SW 1271 (cell line): ENCODE measurements around the gene GRIP2.

Source experiments
- DNase-seq, 2 experiments: peaks; one replicate each; lab custom pipeline; 2025; lab: John Stamatoyannopoulos, UW

The GRIP2 gene

GRCh38 chr3:14484741-14485140 is 55.4 kb downstream of the GRIP2 start:
- no peak for DNase-seq

- DNase-seq: no peak
These were observed 56.9 kb downstream of the GRIP2 start for GRCh38 chr3:14483286-14483685.

- no peak for DNase-seq
These were observed 57.8 kb downstream of the GRIP2 start for GRCh38 chr3:14482271-14482721.

- no peak for DNase-seq
These were observed 58.5 kb downstream of the GRIP2 start for GRCh38 chr3:14481646-14482036.

GRCh38 chr3:14481018-14481645 is 59.0 kb downstream of the GRIP2 start:
- peak in 1 of 2 experiments; percentile 13 for DNase-seq

GRCh38 chr3:14480207-14481017 is 59.7 kb downstream of the GRIP2 start:
- no peak for DNase-seq

GRCh38 chr3:14479591-14479990 is 60.6 kb downstream of the GRIP2 start:
- DNase-seq: no peak

- DNase-seq: no peak
These were observed 61.1 kb downstream of the GRIP2 start for GRCh38 chr3:14478956-14479550.

GRCh38 chr3:14477311-14477935 is 62.7 kb downstream of the GRIP2 start:
- no peak for DNase-seq

- DNase-seq: no peak
These were observed 63.4 kb downstream of the GRIP2 start for GRCh38 chr3:14476583-14477265.

- DNase-seq: no peak
These were observed 64.5 kb downstream of the GRIP2 start for GRCh38 chr3:14475621-14476020.

- no peak for DNase-seq
These were observed 65.6 kb downstream of the GRIP2 start for GRCh38 chr3:14474363-14475081.

GRCh38 chr3:14473411-14473891 is 66.7 kb downstream of the GRIP2 start:
- no peak for DNase-seq

- peak in 1 of 2 experiments; percentile 55 for DNase-seq
These were observed 67.4 kb downstream of the GRIP2 start for GRCh38 chr3:14472471-14473351.

- DNase-seq: no peak
These were observed 68.5 kb downstream of the GRIP2 start for GRCh38 chr3:14471690-14472089.

GRCh38 chr3:14471016-14471415 is 69.1 kb downstream of the GRIP2 start:
- no peak for DNase-seq

- DNase-seq: no peak
These were observed 69.7 kb downstream of the GRIP2 start for GRCh38 chr3:14470461-14470860.

GRCh38 chr3:14468621-14468981 is 71.5 kb downstream of the GRIP2 start:
- DNase-seq: no peak

- no peak for DNase-seq
These were observed 72.1 kb downstream of the GRIP2 start for GRCh38 chr3:14467814-14468620.
